Vagina (tissue), 2 donors: Measurements from ENCODE around the gene OR7C1.

Experiments
- CTCF ChIP-seq, 3 experiments: fragments of 450-650 bp in 2 of 3; fragments of 200-600 bp in 1 of 3; sonication (generic) in 1 of 3; IDR thresholded peaks; one replicate each; pipeline ENCODE4 v1.5.1; 2017 to 2019; ENCODE audit warnings: antibody characterized with exemption in 3 of 3, mild to moderate bottlenecking in 2 of 3, moderate library complexity in 2 of 3
- POLR2A ChIP-seq, 2 donors: fragments of 450-650 bp; IDR thresholded peaks; one replicate each; pipeline ENCODE4 v1.6.1; 2017; ENCODE audit warnings: antibody characterized with exemption in 2 of 2, mild to moderate bottlenecking in 2 of 2, moderate library complexity in 2 of 2

DNA sequence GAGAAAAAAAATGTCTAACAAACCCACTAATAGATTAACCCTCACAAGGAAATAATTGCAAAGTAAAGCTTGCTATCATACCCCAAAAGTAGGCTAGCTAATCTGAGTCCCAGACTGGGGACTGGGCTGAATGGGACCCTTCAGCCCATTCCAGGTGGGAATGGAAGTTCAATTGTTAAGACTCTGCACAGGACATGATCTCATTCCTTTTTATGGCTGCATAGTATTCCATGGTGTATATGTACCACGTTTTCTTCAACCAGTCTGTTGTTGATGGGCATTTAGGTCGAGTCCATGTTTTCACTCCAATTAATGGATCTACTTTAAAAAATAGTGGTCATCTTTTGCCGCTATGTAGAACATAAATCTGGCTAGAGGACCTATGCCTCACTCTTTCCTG is 17.9 kb downstream of the OR7C1 start:
- TF ChIP-seq CTCF (IDR thresholded peaks at IDR 0.05), result no peak
- TF ChIP-seq POLR2A (IDR thresholded peaks at IDR 0.05), result no peak
